SH-SY5Y (cell line): ENCODE results near the gene MYO1D.

ENCODE experiments used
- GATA2 ChIP-seq: IDR thresholded peaks from 2 replicates; pipeline ENCODE4 v1.6.1; 2011; ENCODE audit warnings: mild to moderate bottlenecking, low read depth, low read length
- GATA3 ChIP-seq: IDR thresholded peaks from 2 replicates; pipeline ENCODE4 v1.6.1; 2011; ENCODE audit warnings: low read depth, mild to moderate bottlenecking, low read length, moderate library complexity

DNA sequence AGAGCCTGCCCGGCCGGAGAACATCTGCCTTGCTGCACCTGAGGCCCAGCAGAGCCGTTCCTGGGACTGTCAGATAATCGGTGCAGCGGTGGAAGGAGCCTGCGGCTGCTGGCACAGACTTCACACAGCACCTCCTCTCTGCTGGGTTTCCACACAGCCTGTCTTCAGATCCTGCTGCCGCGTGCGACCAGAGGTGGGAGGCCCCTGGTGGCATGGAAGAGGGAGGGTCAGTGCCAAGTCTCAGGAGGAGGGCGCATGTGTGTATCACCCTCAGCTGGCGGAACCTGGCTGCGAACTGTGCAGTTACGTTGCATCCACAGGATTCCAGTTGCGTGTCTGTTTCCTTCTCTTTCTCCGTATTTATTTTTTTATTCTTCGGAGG lies 386.8 kb downstream of the MYO1D start:
- no peak for TF ChIP-seq GATA2
- no peak for TF ChIP-seq GATA3
